ENCODE results near the gene CFAP65.

Gene CFAP65

GRCh38 chr2:218979846-218980734 is 61.2 kb downstream of the CFAP65 start:
- peak; percentile 77 to 82 (median 77) for DNase-seq (ENCODE audit: low read depth in 2 of 3, low spot score in 1 of 3)

- no peak for DNase-seq (ENCODE audit: low read depth in 2 of 3, low spot score in 1 of 3)
These were observed 66.1 kb downstream of the CFAP65 start for GRCh38 chr2:218975060-218975777.

GRCh38 chr2:218970894-218971293 is 70.4 kb downstream of the CFAP65 start:
- DNase-seq (ENCODE audit: low read depth in 2 of 3, low spot score in 1 of 3): no peak

GRCh38 chr2:218964041-218964771 is 77.1 kb downstream of the CFAP65 start:
- DNase-seq (ENCODE audit: low read depth in 2 of 3, low spot score in 1 of 3): no peak

- no peak for DNase-seq (ENCODE audit: low read depth in 2 of 3, low spot score in 1 of 3)
These were observed 77.7 kb downstream of the CFAP65 start for GRCh38 chr2:218963601-218964000.

GRCh38 chr2:218962859-218963492 is 78.3 kb downstream of the CFAP65 start:
- DNase-seq (ENCODE audit: low read depth in 2 of 3, low spot score in 1 of 3): no peak

- no peak for DNase-seq (ENCODE audit: low read depth in 2 of 3, low spot score in 1 of 3)
These were observed 79.4 kb downstream of the CFAP65 start for GRCh38 chr2:218961651-218962570.

- DNase-seq (ENCODE audit: low read depth in 2 of 3, low spot score in 1 of 3): no peak
These were observed 80.1 kb downstream of the CFAP65 start for GRCh38 chr2:218961229-218961628.

- no peak for DNase-seq (ENCODE audit: low read depth in 2 of 3, low spot score in 1 of 3)
These were observed 80.8 kb downstream of the CFAP65 start for GRCh38 chr2:218960309-218961165.

- DNase-seq (ENCODE audit: low read depth in 2 of 3, low spot score in 1 of 3): no peak
These were observed 81.5 kb downstream of the CFAP65 start for GRCh38 chr2:218959761-218960308.

GRCh38 chr2:218959141-218959731 is 82.1 kb downstream of the CFAP65 start, which contains the start of gene CDK5R2:
Gene CDK5R2, plus strand, starts transcription at chr2:218959666. Its CDS starts 155 bp downstream, at chr2:218959821.
- DNase-seq (ENCODE audit: low read depth in 2 of 3, low spot score in 1 of 3): peak; percentile 67 to 83 (median 74)

- DNase-seq (ENCODE audit: low read depth in 2 of 3, low spot score in 1 of 3): no peak
These were observed 83.0 kb downstream of the CFAP65 start for GRCh38 chr2:218958276-218958675.

- no peak for DNase-seq (ENCODE audit: low read depth in 2 of 3, low spot score in 1 of 3)
These were observed 83.6 kb downstream of the CFAP65 start for GRCh38 chr2:218957671-218958070.

GRCh38 chr2:218956039-218956438 is 85.3 kb downstream of the CFAP65 start:
- no peak for DNase-seq (ENCODE audit: low read depth in 2 of 3, low spot score in 1 of 3)

GRCh38 chr2:218954541-218955300 is 86.6 kb downstream of the CFAP65 start:
- no peak for DNase-seq (ENCODE audit: low read depth in 2 of 3, low spot score in 1 of 3)

- no peak for DNase-seq (ENCODE audit: low read depth in 2 of 3, low spot score in 1 of 3)
These were observed 87.9 kb downstream of the CFAP65 start for GRCh38 chr2:218953366-218953954.

Measured in stimulated activated CD4-positive, alpha-beta T cell treated with anti-CD3 and anti-CD28 coated beads, Interleukin-12 subunit alpha, Interleukin-12 subunit beta, amount 100 ng/mL, for 48 hours (primary cell).